A549 (cell line): ENCODE measurements around the gene SUSD5.

Experiments
- CTCF ChIP-seq: fragments of >200 bp; sonication (Bioruptor Twin); formaldehyde crosslinking; IDR thresholded peaks from 3 replicates; pipeline ENCODE4 v1.5.1; 2016
- ELK1 ChIP-seq: fragments of 150-350 bp; IDR thresholded peaks from 2 replicates; pipeline ENCODE4 v1.6.1; 2014; ENCODE audit warnings: low read depth, mild to moderate bottlenecking, low read length
- HDAC2 ChIP-seq: fragments of 200-600 bp; sonication (generic); IDR thresholded peaks from 2 replicates; pipeline ENCODE4 v1.6.1; 2016
- HOXB13 ChIP-seq: fragments of 250-450 bp; sonication (Bioruptor Pico); IDR thresholded peaks from 2 replicates; pipeline ENCODE4 v1.5.0; 2020; ENCODE audit warnings: low read depth, mild to moderate bottlenecking, moderate library complexity
- JUN ChIP-seq, 2 experiments: fragments of >200 bp; sonication (Bioruptor Twin); formaldehyde crosslinking; IDR thresholded peaks; 2 replicates in 1 of 2; 3 replicates in 1 of 2; pipeline ENCODE4 v1.6.1; 2016 to 2017
- KDM5A ChIP-seq: fragments of 200-600 bp; sonication (generic); IDR thresholded peaks from 2 replicates; pipeline ENCODE4 v1.6.1; 2016; ENCODE audit warnings: antibody characterized with exemption, mild to moderate bottlenecking
- MAX ChIP-seq: IDR thresholded peaks from 2 replicates; pipeline ENCODE4 v1.6.1; 2012
- MAZ ChIP-seq: fragments of 150-350 bp; IDR thresholded peaks from 2 replicates; pipeline ENCODE4 v1.6.1; 2014; ENCODE audit warnings: antibody characterized with exemption, low read depth, low read length, borderline replicate concordance
- MYC ChIP-seq: IDR thresholded peaks from 2 replicates; pipeline ENCODE4 v1.6.1; 2012; ENCODE audit warnings: mild to moderate bottlenecking, inconsistent platforms, low read length, improper control_type of control experiment, borderline replicate concordance
- POLR2A ChIP-seq: IDR thresholded peaks from 2 replicates; pipeline ENCODE4 v1.6.1; 2012; ENCODE audit warnings: mild to moderate bottlenecking, low read length
- POLR2AphosphoS2 ChIP-seq: conservative IDR thresholded peaks from 2 replicates; pipeline ENCODE4 v1.6.1; 2012; ENCODE audit warnings: low read length, improper control_type of control experiment, inconsistent platforms
- RAD21 ChIP-seq, 2 experiments: fragments of >200 bp in 1 of 2; sonication (Bioruptor Twin) in 1 of 2; formaldehyde crosslinking in 1 of 2; IDR thresholded peaks in 1 of 2; conservative IDR thresholded peaks in 1 of 2; 2 replicates in 1 of 2; 3 replicates in 1 of 2; pipeline ENCODE4 v1.6.1; 2012 to 2018; ENCODE audit warnings: inconsistent platforms in 1 of 2
- REST ChIP-seq: fragments of 200-600 bp; sonication (generic); IDR thresholded peaks from 2 replicates; pipeline ENCODE4 v1.6.1; 2016; ENCODE audit warnings: antibody characterized with exemption, mild to moderate bottlenecking, moderate library complexity

GRCh38 chr3:33201195-33201594, 17.4 kb downstream of the SUSD5 start:
- TF ChIP-seq MYC: no peak
- TF ChIP-seq CTCF: no peak
- no peak for TF ChIP-seq JUN (IDR thresholded peaks at IDR 0.05)
- TF ChIP-seq HDAC2: no peak
- TF ChIP-seq MAZ: no peak
- no peak for TF ChIP-seq MAX
- no peak for TF ChIP-seq REST
- TF ChIP-seq KDM5A: no peak
- no peak for TF ChIP-seq ELK1
- TF ChIP-seq POLR2AphosphoS2: no peak
- no peak for TF ChIP-seq HOXB13 (CRISPR knock-in tag)
- TF ChIP-seq POLR2A: no peak
- TF ChIP-seq RAD21 (conservative IDR thresholded peaks at IDR 0.05 in 1 of 2, IDR thresholded peaks at IDR 0.05 in 1 of 2): no peak
